ENCODE results near the gene CLEC16A. TPM values are rescaled to one million over a fixed set of nuclear protein-coding genes. Genes with fewer than 3 reads are reported as not detected.

Gene CLEC16A
- total and polyA plus RNA-seq, 9 of the 15 experiments (the other 6 are each of a cell fraction or from before 2014, with no cell fraction given) = 1.00 to 22.3 (median 10.0) TPM

- TF ChIP-seq CLOCK (CRISPR knock-in tag; IDR thresholded peaks at IDR 0.05; ENCODE audit: borderline replicate concordance) (no peak), STAT5A (IDR thresholded peaks at IDR 0.05; ENCODE audit: borderline replicate concordance, low read length) (peak; percentile 68), TGIF2 (CRISPR knock-in tag; IDR thresholded peaks at IDR 0.05) (no peak), MXI1 (IDR thresholded peaks at IDR 0.05; ENCODE audit: low read depth, low read length) (no peak), SUPT5H (IDR thresholded peaks at IDR 0.05) (no peak), CHD1 (IDR thresholded peaks at IDR 0.05; ENCODE audit: low read length) (no peak), ZC3H4 (CRISPR knock-in tag; IDR thresholded peaks at IDR 0.05; ENCODE audit: borderline replicate concordance) (no peak), MEIS2 (IDR thresholded peaks at IDR 0.05; ENCODE audit: partially characterized antibody) (peak; percentile 34), E4F1 (CRISPR knock-in tag; IDR thresholded peaks at IDR 0.05; ENCODE audit: borderline replicate concordance) (no peak), ZNF717 (CRISPR knock-in tag; IDR thresholded peaks at IDR 0.05) (no peak), ZNF79 (CRISPR knock-in tag; IDR thresholded peaks at IDR 0.05; ENCODE audit: low read depth) (no peak), FOXO4 (CRISPR knock-in tag; IDR thresholded peaks at IDR 0.05) (no peak), ZNF354B (CRISPR knock-in tag; IDR thresholded peaks at IDR 0.05) (no peak), ZNF695 (CRISPR knock-in tag; IDR thresholded peaks at IDR 0.05) (no peak), STAG1 (CRISPR knock-in tag; IDR thresholded peaks at IDR 0.05; ENCODE audit: borderline replicate concordance) (no peak), CTBP1 (IDR thresholded peaks at IDR 0.05; ENCODE audit: borderline replicate concordance) (0 out of 2 replicates have a peak, but pooled peaks have one; percentile 23), CBFA2T3 (IDR thresholded peaks at IDR 0.05) (peak; percentile 49; the same call in 1 of the 2 replicates)
- TF ChIP-seq, protein P1, sequence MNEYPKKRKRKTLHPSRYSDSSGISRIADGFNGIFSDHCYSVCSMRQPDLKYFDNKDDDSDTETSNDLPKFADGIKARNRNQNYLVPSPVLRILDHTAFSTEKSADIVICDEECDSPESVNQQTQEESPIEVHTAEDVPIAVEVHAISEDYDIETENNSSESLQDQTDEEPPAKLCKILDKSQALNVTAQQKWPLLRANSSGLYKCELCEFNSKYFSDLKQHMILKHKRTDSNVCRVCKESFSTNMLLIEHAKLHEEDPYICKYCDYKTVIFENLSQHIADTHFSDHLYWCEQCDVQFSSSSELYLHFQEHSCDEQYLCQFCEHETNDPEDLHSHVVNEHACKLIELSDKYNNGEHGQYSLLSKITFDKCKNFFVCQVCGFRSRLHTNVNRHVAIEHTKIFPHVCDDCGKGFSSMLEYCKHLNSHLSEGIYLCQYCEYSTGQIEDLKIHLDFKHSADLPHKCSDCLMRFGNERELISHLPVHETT (CRISPR knock-in tag; conservative IDR thresholded peaks at IDR 0.05 in 1 of 2, IDR thresholded peaks at IDR 0.05 in 1 of 2) = no peak
- TF ChIP-seq, protein P2, sequence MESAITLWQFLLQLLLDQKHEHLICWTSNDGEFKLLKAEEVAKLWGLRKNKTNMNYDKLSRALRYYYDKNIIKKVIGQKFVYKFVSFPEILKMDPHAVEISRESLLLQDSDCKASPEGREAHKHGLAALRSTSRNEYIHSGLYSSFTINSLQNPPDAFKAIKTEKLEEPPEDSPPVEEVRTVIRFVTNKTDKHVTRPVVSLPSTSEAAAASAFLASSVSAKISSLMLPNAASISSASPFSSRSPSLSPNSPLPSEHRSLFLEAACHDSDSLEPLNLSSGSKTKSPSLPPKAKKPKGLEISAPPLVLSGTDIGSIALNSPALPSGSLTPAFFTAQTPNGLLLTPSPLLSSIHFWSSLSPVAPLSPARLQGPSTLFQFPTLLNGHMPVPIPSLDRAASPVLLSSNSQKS (CRISPR knock-in tag; IDR thresholded peaks at IDR 0.05) = no peak
Measured at GRCh38 chr16:11160676-11161115, 216.3 kb downstream of the CLEC16A start (continued).

Data from K562 (cell line).